PC-3 (cell line): ENCODE data around the gene RIT2. TPM values are rescaled to one million over a fixed set of nuclear protein-coding genes. Genes with fewer than 3 reads are reported as not detected.

Experiments used
- ATAC-seq: fragments of 200-7000 bp; cut with Tn5 transposase; 2 replicates; pipeline ENCODE4 v1.9.1; 2020; ENCODE audit warnings: mild to moderate bottlenecking, moderate library complexity
- BruUV-seq: library from RNA; stranded (reverse); fragments of 400-500 nt; replicated peaks from 2 replicates; lab custom pipeline; 2021; lab: Mats Ljungman, UMichigan
- CTCF ChIA-PET: fragments of 300-600 bp; sonication (Branson Sonifier 250); formaldehyde crosslinking; loops from one replicate; lab custom pipeline; 2022; ENCODE audit warnings: antibody characterized with exemption; lab: Charles Lee
- POLR2A ChIA-PET: fragments of 300-600 bp; sonication (Branson Sonifier 250); formaldehyde crosslinking; loops from one replicate; lab custom pipeline; 2022; ENCODE audit warnings: antibody characterized with exemption; ENCODE audit not compliant: unreplicated experiment; lab: Charles Lee
- DNase-seq: peaks from one replicate; pipeline ENCODE4 v3.0.0-alpha.2; 2015
- H2AFZ ChIP-seq: fragments of 300-600 bp; sonication (generic); 2 replicates; pipeline ENCODE4 v1.6.0; 2016; ENCODE audit warnings: antibody characterized with exemption, low read length
- H3F3A ChIP-seq: fragments of 300-600 bp; sonication (generic); one replicate; pipeline ENCODE4 v1.6.0; 2017; ENCODE audit warnings: antibody characterized with exemption, low read length, control low read depth, mild to moderate bottlenecking; ENCODE audit not compliant: unreplicated experiment
- H3K27ac ChIP-seq: fragments of 300-600 bp; sonication (generic); 2 replicates; pipeline ENCODE4 v1.5.1; 2016; ENCODE audit warnings: mild to moderate bottlenecking, low read length
- H3K27me3 ChIP-seq: fragments of 300-600 bp; sonication (generic); 2 replicates; pipeline ENCODE4 v1.6.1; 2016; ENCODE audit warnings: low read length, mixed read lengths
- H3K36me3 ChIP-seq: fragments of 300-600 bp; sonication (generic); 2 replicates; pipeline ENCODE4 v1.6.1; 2016; ENCODE audit warnings: low read depth, mixed run types, low read length, mixed read lengths
- H3K4me1 ChIP-seq: fragments of 300-600 bp; sonication (generic); 2 replicates; pipeline ENCODE4 v1.5.1; 2016; ENCODE audit warnings: low read length; ENCODE audit not compliant: insufficient read depth
- H3K4me2 ChIP-seq: fragments of 300-600 bp; sonication (generic); 2 replicates; pipeline ENCODE4 v1.6.0; 2016; ENCODE audit warnings: low read length
- H3K4me3 ChIP-seq: fragments of 300-600 bp; sonication (generic); 2 replicates; pipeline ENCODE4 v1.5.1; 2016; ENCODE audit warnings: mild to moderate bottlenecking, low read length, mixed read lengths
- H3K79me2 ChIP-seq: fragments of 300-600 bp; sonication (generic); 2 replicates; pipeline ENCODE4 v1.6.1; 2017; ENCODE audit warnings: low read length, mixed read lengths
- H3K9ac ChIP-seq: fragments of 300-600 bp; sonication (generic); 2 replicates; pipeline ENCODE4 v1.6.0; 2016; ENCODE audit warnings: mild to moderate bottlenecking, low read length
- H3K9me2 ChIP-seq: fragments of 300-600 bp; sonication (generic); replicated peaks from 2 replicates; pipeline ENCODE4 v1.6.1; 2016; ENCODE audit warnings: mixed run types, low read length, mixed read lengths
- H3K9me3 ChIP-seq: fragments of 300-600 bp; sonication (generic); 2 replicates; pipeline ENCODE4 v1.6.1; 2016; ENCODE audit warnings: low read length, mixed read lengths
- H4K20me1 ChIP-seq: fragments of 300-600 bp; sonication (generic); 2 replicates; pipeline ENCODE4 v1.6.1; 2016; ENCODE audit warnings: low read length, mixed read lengths
- CTCF ChIP-seq: fragments of 300-600 bp; sonication (generic); conservative IDR thresholded peaks from 2 replicates; pipeline ENCODE4 v1.5.1; 2017; ENCODE audit warnings: antibody characterized with exemption, low read depth, mild to moderate bottlenecking, low read length
- EZH2 ChIP-seq: fragments of 300-600 bp; sonication (generic); IDR thresholded peaks from one replicate; pipeline ENCODE4 v1.6.1; 2017; ENCODE audit warnings: antibody characterized with exemption, mild to moderate bottlenecking, low read length; ENCODE audit not compliant: unreplicated experiment
- EZH2phosphoT487 ChIP-seq: fragments of 300-600 bp; sonication (generic); IDR thresholded peaks from 2 replicates; pipeline ENCODE4 v1.6.1; 2018; ENCODE audit warnings: mild to moderate bottlenecking, antibody characterized with exemption, low read length, borderline replicate concordance
- intact Hi-C: fragments of 100-400 bp; cut with micrococcal nuclease; formaldehyde crosslinking; loops from 2 replicates; pipeline ENCODE4 v1.9.0; 2023
- total RNA-seq: library from RNA; depleted of rRNA; stranded (reverse); fragments of >200 nt; gene quantifications from 2 replicates; pipeline ENCODE4 v1.2.3, GENCODE V29; 2014

The RIT2 gene
- total RNA-seq, 1 experiment from 2014 or later: not detected

GRCh38 chr18:42736074-42736473 is 379.4 kb downstream of the RIT2 start:
- no peaks in the 10 kb centered on the region for H3K4me1 ChIP-seq
- no peaks in the 10 kb centered on the region for H3F3A ChIP-seq
- no peak overlapping the region for H3K4me2 ChIP-seq
- no peak for ATAC-seq
- H3K36me3 ChIP-seq: no peaks in the 10 kb centered on the region
- no peaks in the 10 kb centered on the region for H3K9me2 ChIP-seq
- CTCF ChIA-PET: no interaction called here
- no peak overlapping the region for H3K9ac ChIP-seq
- no peaks in the 10 kb centered on the region for H3K27me3 ChIP-seq
- no TSS peak for BruUV-seq
- no peak overlapping the region for H2AFZ ChIP-seq
- POLR2A ChIA-PET: no interaction called here
- TF ChIP-seq CTCF (no peak), EZH2 (no peak), EZH2phosphoT487 (no peak)
- H3K9me3 ChIP-seq: no peaks in the 10 kb centered on the region
- no peak overlapping the region for H3K27ac ChIP-seq
- DNase-seq: no peak
- no peaks in the 10 kb centered on the region for H3K79me2 ChIP-seq
- intact Hi-C loops: no loop called here
- H4K20me1 ChIP-seq: no peaks in the 10 kb centered on the region
- H3K4me3 ChIP-seq: no peak overlapping the region

- intact Hi-C loops: no loop called here
- H3K4me1 ChIP-seq: no peaks in the 10 kb centered on the region
- ChIA-PET POLR2A (no interaction called here), CTCF (no interaction called here)
- no peaks in the 10 kb centered on the region for H3K27me3 ChIP-seq
- no peak for ATAC-seq
- H3K9me2 ChIP-seq: no peaks in the 10 kb centered on the region
- DNase-seq: no peak
- no peaks in the 10 kb centered on the region for H4K20me1 ChIP-seq
- no peaks in the 10 kb centered on the region for H3F3A ChIP-seq
- H2AFZ ChIP-seq: no peak overlapping the region
- H3K27ac ChIP-seq: no peak overlapping the region
- TF ChIP-seq EZH2phosphoT487: no peak
- no peak for TF ChIP-seq EZH2
- no peak for TF ChIP-seq CTCF
- no peaks in the 10 kb centered on the region for H3K36me3 ChIP-seq
- BruUV-seq: no TSS peak
- H3K9me3 ChIP-seq: no peaks in the 10 kb centered on the region
- no peak overlapping the region for H3K9ac ChIP-seq
- no peaks in the 10 kb centered on the region for H3K79me2 ChIP-seq
- H3K4me2 ChIP-seq: no peak overlapping the region
- H3K4me3 ChIP-seq: no peak overlapping the region
Measured at GRCh38 chr18:42734520-42734919, 381.0 kb downstream of the RIT2 start.

GRCh38 chr18:42730272-42730671 is 385.2 kb downstream of the RIT2 start:
- Histone ChIP-seq H2AFZ (no peak overlapping the region), H3K9me3 (no peaks in the 10 kb centered on the region), H3K4me1 (no peaks in the 10 kb centered on the region), H3K4me2 (no peak overlapping the region), H3K79me2 (no peaks in the 10 kb centered on the region), H3K27me3 (no peaks in the 10 kb centered on the region), H3K36me3 (no peaks in the 10 kb centered on the region), H4K20me1 (no peaks in the 10 kb centered on the region), H3K4me3 (no peak overlapping the region), H3K27ac (no peak overlapping the region), H3K9ac (no peak overlapping the region), H3K9me2 (no peaks in the 10 kb centered on the region), H3F3A (no peaks in the 10 kb centered on the region)
- ChIA-PET POLR2A (no interaction called here), CTCF (no interaction called here)
- BruUV-seq: no TSS peak
- DNase-seq (no peak), ATAC-seq (no peak)
- TF ChIP-seq CTCF (no peak), EZH2 (no peak), EZH2phosphoT487 (no peak)
- intact Hi-C loops: no loop called here
